Colonic mucosa (tissue), 4 donors: ENCODE measurements around the gene FAM193A. TPM values are rescaled to one million over a fixed set of nuclear protein-coding genes. Genes with fewer than 3 reads are reported as not detected.
"Not testable (repeated sequence)": the region's sequence is repeated elsewhere in the genome, so short reads cannot be mapped to it uniquely, and the experiment has no call there.

Experiments used
- DNase-seq: peaks from one replicate; pipeline ENCODE4 v3.0.0-alpha.2; 2020
- H3K27ac ChIP-seq: fragments of 200-600 bp; one replicate; pipeline ENCODE4 v1.8.0; 2021
- H3K27me3 ChIP-seq: fragments of 200-600 bp; one replicate; pipeline ENCODE4 v1.8.0; 2021
- H3K36me3 ChIP-seq: fragments of 200-600 bp; one replicate; pipeline ENCODE4 v1.8.0; 2021
- H3K4me1 ChIP-seq: fragments of 200-600 bp; one replicate; pipeline ENCODE4 v1.8.0; 2021; ENCODE audit warnings: mild to moderate bottlenecking
- H3K4me3 ChIP-seq: fragments of 200-600 bp; one replicate; pipeline ENCODE4 v1.8.0; 2021
- H3K9ac ChIP-seq, 2 donors: one replicate each; pipeline ENCODE4 v1.7.0; 2013; ENCODE audit warnings: control low read depth in 2 of 2, low read depth in 2 of 2, low read length in 2 of 2
- H3K9me3 ChIP-seq: fragments of 200-600 bp; one replicate; pipeline ENCODE4 v1.8.0; 2021
- intact Hi-C: fragments of 100-400 bp; cut with DNase I; formaldehyde crosslinking; loops from one replicate; pipeline ENCODE4 v1.14.1; 2022
- total RNA-seq, 2 donors: library from RNA; stranded (reverse); fragmentation: NEBNext Ultra II Directional in 1 of 2; extraction: Animal tissue kit (Norgen Biotek cat#: 25700) in 1 of 2; gene quantifications; one replicate each; pipeline ENCODE4 v1.2.1, GENCODE V29; 2021
- TF ChIP-seq, protein P1 (sequence below): fragments of 200-600 bp; IDR thresholded peaks from one replicate; pipeline ENCODE4 v1.8.0; 2022; ENCODE audit warnings: antibody characterized with exemption, mild to moderate bottlenecking
- donor health status: healthy.
- donor health status: DM: no; HTN: no; CAD: no.
- donor health status: DM: no; HTN: no; CAD: no.

The FAM193A gene
- total RNA-seq, 2 donors from 2014 or later: 18.0 to 25.8 TPM

DNA sequence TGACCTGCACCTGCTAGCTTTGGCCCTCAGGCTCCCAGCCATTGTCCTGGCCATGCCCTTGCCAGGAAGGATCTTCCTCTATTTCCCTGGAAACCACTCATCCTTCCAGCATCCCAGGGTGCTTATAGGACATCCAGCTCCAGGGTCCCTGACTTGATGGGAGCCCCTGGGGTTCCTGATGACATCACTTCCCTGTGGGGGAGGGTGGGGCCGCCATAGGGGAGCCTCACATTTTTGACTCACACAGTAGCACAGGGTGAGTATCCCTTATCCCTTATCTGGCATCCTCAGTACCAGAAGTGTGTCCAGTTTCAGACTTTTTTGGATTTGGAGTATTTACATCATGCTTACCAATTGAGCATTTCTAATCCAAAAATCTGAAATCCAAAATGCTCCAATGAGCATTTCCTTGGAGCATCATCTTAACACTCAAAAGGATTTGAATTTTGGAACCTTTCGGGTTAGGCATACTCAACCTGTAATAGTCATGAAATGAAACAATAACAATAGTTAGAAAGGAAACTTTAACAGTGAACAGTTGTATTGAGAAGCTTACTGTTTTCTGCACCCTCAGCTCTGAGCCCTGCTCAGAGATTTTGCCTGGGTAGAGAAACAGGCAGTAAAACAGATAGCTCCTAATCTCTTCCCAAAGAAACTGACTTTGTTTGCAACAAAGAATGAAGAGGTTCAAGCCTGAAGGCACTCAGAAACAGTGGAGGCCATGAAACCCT, 197.6 kb downstream of the FAM193A start:
- no peaks in the 10 kb centered on the region for H3K36me3 ChIP-seq
- no peak overlapping the region for H3K27ac ChIP-seq
- no peaks in the 10 kb centered on the region for H3K27me3 ChIP-seq
- H3K9me3 ChIP-seq: no peaks in the 10 kb centered on the region
- TF ChIP-seq, protein P1, sequence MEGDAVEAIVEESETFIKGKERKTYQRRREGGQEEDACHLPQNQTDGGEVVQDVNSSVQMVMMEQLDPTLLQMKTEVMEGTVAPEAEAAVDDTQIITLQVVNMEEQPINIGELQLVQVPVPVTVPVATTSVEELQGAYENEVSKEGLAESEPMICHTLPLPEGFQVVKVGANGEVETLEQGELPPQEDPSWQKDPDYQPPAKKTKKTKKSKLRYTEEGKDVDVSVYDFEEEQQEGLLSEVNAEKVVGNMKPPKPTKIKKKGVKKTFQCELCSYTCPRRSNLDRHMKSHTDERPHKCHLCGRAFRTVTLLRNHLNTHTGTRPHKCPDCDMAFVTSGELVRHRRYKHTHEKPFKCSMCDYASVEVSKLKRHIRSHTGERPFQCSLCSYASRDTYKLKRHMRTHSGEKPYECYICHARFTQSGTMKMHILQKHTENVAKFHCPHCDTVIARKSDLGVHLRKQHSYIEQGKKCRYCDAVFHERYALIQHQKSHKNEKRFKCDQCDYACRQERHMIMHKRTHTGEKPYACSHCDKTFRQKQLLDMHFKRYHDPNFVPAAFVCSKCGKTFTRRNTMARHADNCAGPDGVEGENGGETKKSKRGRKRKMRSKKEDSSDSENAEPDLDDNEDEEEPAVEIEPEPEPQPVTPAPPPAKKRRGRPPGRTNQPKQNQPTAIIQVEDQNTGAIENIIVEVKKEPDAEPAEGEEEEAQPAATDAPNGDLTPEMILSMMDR: no peak
- DNase-seq: no peak
- H3K9ac ChIP-seq: no peak overlapping the region
- no peak overlapping the region for H3K4me3 ChIP-seq
- intact Hi-C loops: no loop called here
- no peaks in the 10 kb centered on the region for H3K4me1 ChIP-seq

DNA sequence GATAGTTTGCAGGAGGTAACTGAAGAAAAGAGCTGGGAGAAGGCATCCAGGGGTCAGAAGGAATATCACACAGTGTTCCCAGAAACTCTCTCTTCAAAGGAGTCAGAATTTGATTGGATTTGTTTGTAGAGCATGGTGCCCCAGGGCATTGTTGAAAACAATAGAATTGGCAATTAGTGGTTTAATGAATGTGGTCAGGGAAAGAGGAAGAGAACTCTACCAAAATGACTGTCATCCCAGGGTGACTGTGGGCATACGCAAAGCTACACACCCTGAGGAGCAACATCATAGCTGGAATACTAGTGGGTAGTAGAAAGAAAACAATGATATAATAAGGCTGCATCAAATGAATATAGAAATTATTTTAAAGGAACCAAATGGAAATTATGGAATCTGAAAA, 198.2 kb downstream of the FAM193A start:
- intact Hi-C loops: no loop called here
- Histone ChIP-seq H3K36me3 (no peaks in the 10 kb centered on the region), H3K27me3 (no peaks in the 10 kb centered on the region), H3K4me3 (no peak overlapping the region), H3K4me1 (no peaks in the 10 kb centered on the region), H3K27ac (no peak overlapping the region), H3K9me3 (no peaks in the 10 kb centered on the region), H3K9ac (no peak overlapping the region)
- DNase-seq: no peak
- TF ChIP-seq, protein P1: no peak

DNA sequence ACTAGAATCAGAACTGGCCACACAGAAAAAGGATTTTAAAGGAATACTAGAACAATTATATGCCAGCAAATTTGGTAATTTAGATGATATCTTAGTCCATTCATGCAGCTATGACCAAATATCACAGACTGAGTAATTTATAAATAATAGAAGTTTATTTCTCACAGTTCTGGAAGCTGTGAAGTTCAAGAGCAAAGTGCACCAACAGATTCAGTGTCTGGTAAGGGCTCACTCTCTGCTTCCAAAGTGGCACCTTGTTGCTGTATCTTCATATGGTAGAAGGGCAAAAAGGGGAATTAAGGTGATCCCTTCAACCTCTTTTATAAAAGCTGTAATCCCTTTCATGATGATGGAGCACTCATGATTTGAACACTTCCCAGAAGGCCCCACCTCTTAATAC, 199.4 kb downstream of the FAM193A start:
- Histone ChIP-seq H3K9me3 (no peaks in the 10 kb centered on the region), H3K27me3 (no peaks in the 10 kb centered on the region), H3K4me1 (no peaks in the 10 kb centered on the region), H3K27ac (no peak overlapping the region), H3K4me3 (no peak overlapping the region), H3K36me3 (no peaks in the 10 kb centered on the region), H3K9ac (no peak overlapping the region)
- no peak for DNase-seq
- intact Hi-C loops: no loop called here
- TF ChIP-seq, protein P1: no peak

DNA sequence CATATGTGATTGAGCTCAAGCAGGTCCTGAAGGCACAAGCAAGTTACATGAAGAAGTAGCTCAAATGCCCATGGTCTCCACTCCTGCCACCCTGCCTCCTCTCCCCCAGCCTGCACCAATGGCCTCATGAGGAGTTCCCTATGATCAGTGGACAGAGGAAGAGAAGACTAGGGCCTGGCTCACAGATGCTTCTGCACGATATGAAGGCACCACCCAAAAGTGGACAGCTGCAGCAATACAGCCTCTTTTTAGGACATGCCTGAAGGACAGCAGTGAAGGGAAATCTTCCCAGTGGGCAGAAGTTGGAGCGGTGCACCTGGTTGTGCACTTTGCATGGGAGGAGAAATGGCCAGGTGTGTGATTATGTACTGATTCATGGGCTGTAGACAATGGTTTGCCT, 201.8 kb downstream of the FAM193A start:
- H3K4me3 ChIP-seq, H3K9me3 ChIP-seq, H3K4me1 ChIP-seq, H3K27me3 ChIP-seq, H3K9ac ChIP-seq, intact Hi-C loops, H3K27ac ChIP-seq, H3K36me3 ChIP-seq, DNase-seq: not testable (repeated sequence)

DNA sequence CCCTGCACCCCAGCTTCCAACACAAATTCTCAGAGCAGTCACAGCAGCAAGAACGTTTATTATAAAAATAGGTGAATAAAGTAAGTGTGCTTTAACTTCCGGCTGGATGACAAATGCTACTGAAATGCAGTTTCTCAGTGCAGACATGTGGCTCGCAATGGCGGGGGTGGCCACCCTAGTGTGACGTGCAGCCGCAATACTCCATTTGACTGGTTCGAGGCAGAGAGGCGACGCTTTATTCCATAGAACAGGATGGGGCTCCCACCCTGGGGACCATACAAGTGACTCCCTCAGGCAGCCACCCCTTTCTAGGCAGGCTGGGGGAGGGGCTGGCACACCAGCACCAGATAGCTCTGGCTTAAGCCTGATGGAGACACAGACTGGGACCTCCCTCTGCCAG, 205.2 kb downstream of the FAM193A start:
- no peak overlapping the region for H3K9ac ChIP-seq
- no peak overlapping the region for H3K4me3 ChIP-seq
- DNase-seq: no peak
- peaks cover 4% of the 10 kb centered on the region for H3K36me3 ChIP-seq
- H3K27ac ChIP-seq: no peak overlapping the region
- peaks cover 8% of the 10 kb centered on the region for H3K4me1 ChIP-seq
- intact Hi-C loops: no loop called here
- H3K27me3 ChIP-seq: no peaks in the 10 kb centered on the region
- TF ChIP-seq, protein P1: no peak
- no peaks in the 10 kb centered on the region for H3K9me3 ChIP-seq

DNA sequence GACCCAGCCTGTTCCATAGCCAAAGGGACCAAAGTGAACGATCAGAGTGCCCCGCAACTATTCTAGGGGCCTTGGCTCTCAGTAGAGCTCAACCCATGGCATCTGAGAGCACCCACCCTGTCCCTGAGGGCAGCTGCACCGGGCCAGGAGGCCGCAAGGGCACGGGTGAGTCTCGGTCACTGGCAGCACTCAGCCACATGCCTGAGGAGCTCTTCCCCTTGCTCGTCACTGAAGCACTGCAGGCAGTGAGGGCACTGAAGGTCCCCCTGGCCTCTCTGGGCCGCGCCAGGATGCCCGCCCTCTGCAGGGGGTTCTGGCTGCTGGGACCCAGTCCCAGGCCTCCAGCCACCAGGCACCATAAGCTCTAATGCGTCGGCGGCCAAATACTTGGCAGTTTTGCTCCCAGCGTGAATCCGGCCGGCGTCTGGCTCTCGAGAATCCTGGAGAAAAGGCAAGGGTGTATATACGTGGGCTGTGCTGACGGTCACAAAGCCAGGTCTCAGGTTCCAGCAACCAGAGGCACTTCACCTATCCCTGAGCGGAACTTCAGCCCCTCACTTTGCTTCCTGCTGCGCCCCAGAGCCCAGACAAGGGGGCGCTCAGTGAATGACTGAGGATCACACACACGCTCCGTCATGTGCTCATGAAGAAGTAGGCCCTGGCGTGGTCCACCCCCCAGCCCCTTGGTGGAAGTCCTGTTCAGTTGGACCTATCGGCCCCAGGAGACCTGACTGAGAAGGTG, 205.8 kb downstream of the FAM193A start:
- Histone ChIP-seq H3K4me3 (no peak overlapping the region), H3K27me3 (no peaks in the 10 kb centered on the region), H3K36me3 (peaks cover 5% of the 10 kb centered on the region), H3K27ac (no peak overlapping the region), H3K9me3 (no peaks in the 10 kb centered on the region), H3K9ac (no peak overlapping the region), H3K4me1 (peaks cover 10% of the 10 kb centered on the region)
- DNase-seq: no peak
- intact Hi-C loops: no loop called here
- TF ChIP-seq, protein P1: no peak
